ENCODE measurements around the gene SDCCAG8. TPM values are rescaled to one million over a fixed set of nuclear protein-coding genes. Genes with fewer than 3 reads are reported as not detected.
A peak's percentile ranks its signal among the peaks of the same experiment; 100 is the strongest.

Gene SDCCAG8
- total and polyA plus RNA-seq, 2 donors: 35.6 to 44.2 TPM

GRCh38 chr1:243433737-243434370 is 178.0 kb downstream of the SDCCAG8 start:
- H3K27ac ChIP-seq (ENCODE audit: low read depth in 1 of 2, low read length in 1 of 2): no peak overlapping the region
- WGBS: 97% methylated on average over 8 of the region's 8 CpGs
- peaks cover 0 to 3% of the 10 kb centered on the region in 2 donors for H3K4me1 ChIP-seq (ENCODE audit: control insufficient read depth in 2 of 2, insufficient read depth in 2 of 2, low read length in 2 of 2)

DNA sequence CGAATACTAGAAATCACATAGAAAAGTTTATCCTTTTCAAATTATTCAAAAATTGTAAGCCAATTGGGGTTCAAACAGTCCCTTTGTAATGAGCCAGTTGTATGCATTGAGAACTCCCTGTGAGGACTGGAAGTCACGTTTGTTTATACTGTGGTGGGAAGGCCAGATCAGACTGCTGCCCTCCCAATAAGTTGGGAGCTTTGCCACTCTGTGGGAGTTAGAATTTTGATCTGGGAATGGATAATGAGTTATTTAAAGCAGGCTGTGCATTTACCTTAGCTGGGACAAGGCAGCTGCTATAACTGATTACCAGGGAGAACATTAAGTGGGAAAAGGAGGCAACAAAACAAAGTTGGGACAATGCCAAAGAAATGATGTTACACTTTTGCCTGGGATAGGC is 178.8 kb downstream of the SDCCAG8 start:
- Histone ChIP-seq H3K27me3 (ENCODE audit: control insufficient read depth in 2 of 2, insufficient read depth in 1 of 2, low read length in 1 of 2) (no peaks in the 10 kb centered on the region), H3K4me1 (ENCODE audit: control insufficient read depth in 2 of 2, insufficient read depth in 2 of 2, low read length in 2 of 2) (peaks cover 0 to 3% of the 10 kb centered on the region in 2 donors), H3K27ac (ENCODE audit: low read depth in 1 of 2, low read length in 1 of 2) (no peak overlapping the region), H3K36me3 (ENCODE audit: control insufficient read depth in 2 of 2, insufficient read depth in 2 of 2, low read length in 1 of 2) (peaks cover 4% of the 10 kb centered on the region in 2 donors), H3K9me3 (ENCODE audit: control insufficient read depth in 2 of 2, insufficient read depth in 1 of 2, low read length in 1 of 2) (no peaks in the 10 kb centered on the region), H3K4me3 (ENCODE audit: low read length in 2 of 2) (no peak overlapping the region)
- 97% methylated on average over 2 of the region's 2 CpGs for WGBS
- DNase-seq (ENCODE audit: low read depth in 6 of 9, low spot score in 9 of 9): no peak

More at GRCh38 chr1:243433737-243434370, 178.0 kb downstream of the SDCCAG8 start:
- H3K4me3 ChIP-seq (ENCODE audit: low read length in 2 of 2): no peak overlapping the region
- no peaks in the 10 kb centered on the region for H3K9me3 ChIP-seq (ENCODE audit: control insufficient read depth in 2 of 2, insufficient read depth in 1 of 2, low read length in 1 of 2)
- peaks cover 4 to 6% of the 10 kb centered on the region in 2 donors for H3K36me3 ChIP-seq (ENCODE audit: control insufficient read depth in 2 of 2, insufficient read depth in 2 of 2, low read length in 1 of 2)
- no peaks in the 10 kb centered on the region for H3K27me3 ChIP-seq (ENCODE audit: control insufficient read depth in 2 of 2, insufficient read depth in 1 of 2, low read length in 1 of 2)
- DNase-seq (ENCODE audit: low read depth in 6 of 9, low spot score in 9 of 9): no peak

- no peak for DNase-seq (ENCODE audit: low read depth in 6 of 9, low spot score in 9 of 9)
- peaks cover 0 to 3% of the 10 kb centered on the region in 2 donors for H3K4me1 ChIP-seq (ENCODE audit: control insufficient read depth in 2 of 2, insufficient read depth in 2 of 2, low read length in 2 of 2)
- H3K36me3 ChIP-seq (ENCODE audit: control insufficient read depth in 2 of 2, insufficient read depth in 2 of 2, low read length in 1 of 2): peaks cover 0 to 4% of the 10 kb centered on the region in 2 donors
- no peak overlapping the region for H3K4me3 ChIP-seq (ENCODE audit: low read length in 2 of 2)
- no peaks in the 10 kb centered on the region for H3K9me3 ChIP-seq (ENCODE audit: control insufficient read depth in 2 of 2, insufficient read depth in 1 of 2, low read length in 1 of 2)
- 97% methylated on average over 3 of the region's 3 CpGs for WGBS
- H3K27ac ChIP-seq (ENCODE audit: low read depth in 1 of 2, low read length in 1 of 2): no peak overlapping the region
- no peaks in the 10 kb centered on the region for H3K27me3 ChIP-seq (ENCODE audit: control insufficient read depth in 2 of 2, insufficient read depth in 1 of 2, low read length in 1 of 2)
These were observed 180.0 kb downstream of the SDCCAG8 start for GRCh38 chr1:243435836-243436235.

DNA sequence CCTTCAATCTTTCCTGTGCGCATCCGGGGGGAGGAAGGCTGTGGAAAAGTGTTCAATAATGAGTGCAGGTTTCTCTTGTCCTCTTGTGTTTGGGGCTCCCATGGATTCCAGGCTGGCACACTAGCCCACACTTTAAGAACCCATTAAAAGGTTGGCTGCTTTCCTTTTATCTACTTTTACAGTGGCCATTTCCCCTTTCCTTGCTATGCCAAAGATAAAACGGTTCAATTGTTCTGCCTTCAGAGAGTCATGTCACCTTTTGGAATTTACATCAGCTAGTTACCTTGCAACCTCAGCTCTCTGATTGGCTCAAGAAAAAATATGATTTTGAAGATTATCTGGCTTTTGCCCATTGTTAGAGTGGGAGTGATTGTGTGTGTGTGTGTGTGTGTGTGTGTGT is 182.3 kb downstream of the SDCCAG8 start:
- DNase-seq (ENCODE audit: low read depth in 6 of 9, low spot score in 9 of 9): no peak
- H3K4me1 ChIP-seq (ENCODE audit: control insufficient read depth in 2 of 2, insufficient read depth in 2 of 2, low read length in 2 of 2): peaks cover 0 to 3% of the 10 kb centered on the region in 2 donors
- no peak overlapping the region for H3K4me3 ChIP-seq (ENCODE audit: low read length in 2 of 2)
- H3K27me3 ChIP-seq (ENCODE audit: control insufficient read depth in 2 of 2, insufficient read depth in 1 of 2, low read length in 1 of 2): no peaks in the 10 kb centered on the region
- no peaks in the 10 kb centered on the region for H3K9me3 ChIP-seq (ENCODE audit: control insufficient read depth in 2 of 2, insufficient read depth in 1 of 2, low read length in 1 of 2)
- 85% methylated on average over 3 of the region's 3 CpGs for WGBS
- H3K27ac ChIP-seq (ENCODE audit: low read depth in 1 of 2, low read length in 1 of 2): no peak overlapping the region
- H3K36me3 ChIP-seq (ENCODE audit: control insufficient read depth in 2 of 2, insufficient read depth in 2 of 2, low read length in 1 of 2): peaks cover 4 to 5% of the 10 kb centered on the region in 2 donors

GRCh38 chr1:243438815-243439214 is 183.0 kb downstream of the SDCCAG8 start:
- DNase-seq (ENCODE audit: low read depth in 6 of 9, low spot score in 9 of 9): no peak
- Histone ChIP-seq H3K9me3 (ENCODE audit: control insufficient read depth in 2 of 2, insufficient read depth in 1 of 2, low read length in 1 of 2) (no peaks in the 10 kb centered on the region), H3K4me3 (ENCODE audit: low read length in 2 of 2) (no peak overlapping the region), H3K36me3 (ENCODE audit: control insufficient read depth in 2 of 2, insufficient read depth in 2 of 2, low read length in 1 of 2) (peaks cover 0 to 5% of the 10 kb centered on the region in 2 donors), H3K4me1 (ENCODE audit: control insufficient read depth in 2 of 2, insufficient read depth in 2 of 2, low read length in 2 of 2) (peaks cover 0 to 7% of the 10 kb centered on the region in 2 donors), H3K27ac (ENCODE audit: low read depth in 1 of 2, low read length in 1 of 2) (no peak overlapping the region), H3K27me3 (ENCODE audit: control insufficient read depth in 2 of 2, insufficient read depth in 1 of 2, low read length in 1 of 2) (no peaks in the 10 kb centered on the region)
- WGBS: 95% methylated on average over 2 of the region's 2 CpGs

DNA sequence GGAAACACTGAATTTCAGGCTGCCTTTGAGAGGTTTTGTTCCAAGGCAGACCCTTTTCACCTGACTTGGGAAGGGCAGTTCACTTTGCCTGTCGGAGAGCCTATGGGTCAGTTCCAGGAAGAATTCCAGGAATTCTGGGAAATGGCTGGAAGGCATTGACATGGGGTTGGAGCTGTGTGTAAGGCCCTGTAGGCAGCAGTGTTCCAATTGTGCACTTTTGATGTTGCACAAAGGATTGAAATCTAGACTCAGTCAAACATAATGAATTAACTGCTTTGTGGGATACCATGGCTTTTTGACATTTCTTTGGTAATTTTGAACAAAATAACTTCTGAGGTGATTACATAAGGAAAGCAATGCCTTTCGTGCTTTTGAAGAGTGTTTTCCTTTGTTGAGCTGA is 184.6 kb downstream of the SDCCAG8 start:
- Histone ChIP-seq H3K36me3 (ENCODE audit: control insufficient read depth in 2 of 2, insufficient read depth in 2 of 2, low read length in 1 of 2) (peaks cover 0 to 5% of the 10 kb centered on the region in 2 donors), H3K4me1 (ENCODE audit: control insufficient read depth in 2 of 2, insufficient read depth in 2 of 2, low read length in 2 of 2) (peaks cover 0 to 7% of the 10 kb centered on the region in 2 donors), H3K9me3 (ENCODE audit: control insufficient read depth in 2 of 2, insufficient read depth in 1 of 2, low read length in 1 of 2) (no peaks in the 10 kb centered on the region), H3K4me3 (ENCODE audit: low read length in 2 of 2) (no peak overlapping the region), H3K27ac (ENCODE audit: low read depth in 1 of 2, low read length in 1 of 2) (no peak overlapping the region), H3K27me3 (ENCODE audit: control insufficient read depth in 2 of 2, insufficient read depth in 1 of 2, low read length in 1 of 2) (no peaks in the 10 kb centered on the region)
- 94% methylated on average over 2 of the region's 2 CpGs for WGBS
- no peak for DNase-seq (ENCODE audit: low read depth in 6 of 9, low spot score in 9 of 9)

GRCh38 chr1:243441601-243442000 is 185.8 kb downstream of the SDCCAG8 start:
- Histone ChIP-seq H3K27me3 (ENCODE audit: control insufficient read depth in 2 of 2, insufficient read depth in 1 of 2, low read length in 1 of 2) (no peaks in the 10 kb centered on the region), H3K4me3 (ENCODE audit: low read length in 2 of 2) (no peak overlapping the region), H3K4me1 (ENCODE audit: control insufficient read depth in 2 of 2, insufficient read depth in 2 of 2, low read length in 2 of 2) (peaks cover 0 to 7% of the 10 kb centered on the region in 2 donors), H3K36me3 (ENCODE audit: control insufficient read depth in 2 of 2, insufficient read depth in 2 of 2, low read length in 1 of 2) (peaks cover 0 to 8% of the 10 kb centered on the region in 2 donors), H3K9me3 (ENCODE audit: control insufficient read depth in 2 of 2, insufficient read depth in 1 of 2, low read length in 1 of 2) (peaks cover 0 to 2% of the 10 kb centered on the region in 2 donors), H3K27ac (ENCODE audit: low read depth in 1 of 2, low read length in 1 of 2) (no peak overlapping the region)
- no peak for DNase-seq (ENCODE audit: low read depth in 6 of 9, low spot score in 9 of 9)

- WGBS: 54% methylated on average over 4 of the region's 4 CpGs
These were observed 187.7 kb downstream of the SDCCAG8 start for GRCh38 chr1:243443557-243443956.

GRCh38 chr1:243447347-243447746 is 191.5 kb downstream of the SDCCAG8 start:
- DNase-seq (ENCODE audit: low read depth in 6 of 9, low spot score in 9 of 9): peak in 1 of 9 donors; percentile 21
- Histone ChIP-seq H3K4me1 (ENCODE audit: control insufficient read depth in 2 of 2, insufficient read depth in 2 of 2, low read length in 2 of 2) (peaks cover 2 to 10% of the 10 kb centered on the region in 2 donors), H3K27ac (ENCODE audit: low read depth in 1 of 2, low read length in 1 of 2) (no peak overlapping the region)

More at GRCh38 chr1:243443557-243443956, 187.7 kb downstream of the SDCCAG8 start:
- Histone ChIP-seq H3K4me3 (ENCODE audit: low read length in 2 of 2) (no peak overlapping the region), H3K27me3 (ENCODE audit: control insufficient read depth in 2 of 2, insufficient read depth in 1 of 2, low read length in 1 of 2) (no peaks in the 10 kb centered on the region), H3K27ac (ENCODE audit: low read depth in 1 of 2, low read length in 1 of 2) (no peak overlapping the region), H3K4me1 (ENCODE audit: control insufficient read depth in 2 of 2, insufficient read depth in 2 of 2, low read length in 2 of 2) (peaks cover 0 to 9% of the 10 kb centered on the region in 2 donors), H3K9me3 (ENCODE audit: control insufficient read depth in 2 of 2, insufficient read depth in 1 of 2, low read length in 1 of 2) (peaks cover 0 to 2% of the 10 kb centered on the region in 2 donors), H3K36me3 (ENCODE audit: control insufficient read depth in 2 of 2, insufficient read depth in 2 of 2, low read length in 1 of 2) (peaks cover 0 to 8% of the 10 kb centered on the region in 2 donors)
- DNase-seq (ENCODE audit: low read depth in 6 of 9, low spot score in 9 of 9): no peak

More at GRCh38 chr1:243447347-243447746, 191.5 kb downstream of the SDCCAG8 start:
- Histone ChIP-seq H3K4me3 (ENCODE audit: low read length in 2 of 2) (no peak overlapping the region), H3K36me3 (ENCODE audit: control insufficient read depth in 2 of 2, insufficient read depth in 2 of 2, low read length in 1 of 2) (peaks cover 0 to 6% of the 10 kb centered on the region in 2 donors), H3K9me3 (ENCODE audit: control insufficient read depth in 2 of 2, insufficient read depth in 1 of 2, low read length in 1 of 2) (peaks cover 0 to 2% of the 10 kb centered on the region in 2 donors), H3K27me3 (ENCODE audit: control insufficient read depth in 2 of 2, insufficient read depth in 1 of 2, low read length in 1 of 2) (no peaks in the 10 kb centered on the region)
- 87% methylated on average over 3 of the region's 3 CpGs for WGBS
